ENCODE data around the gene LINC01488.

LINC01488 gene

GRCh38 chr11:69534166-69534530, 52.7 kb downstream of the LINC01488 start:
- no peak for DNase-seq

GRCh38 chr11:69535908-69536307, 54.4 kb downstream of the LINC01488 start:
- DNase-seq, result no peak

- no peak for DNase-seq
Observed at GRCh38 chr11:69536406-69536805, 54.9 kb downstream of the LINC01488 start.

- no peak for DNase-seq
Observed at GRCh38 chr11:69537126-69537525, 55.7 kb downstream of the LINC01488 start.

GRCh38 chr11:69537855-69538640, 56.6 kb downstream of the LINC01488 start:
- DNase-seq, result no peak

- DNase-seq, result no peak
Observed at GRCh38 chr11:69538854-69539253, 57.4 kb downstream of the LINC01488 start.

- DNase-seq, result no peak
Observed at GRCh38 chr11:69539416-69540117, 58.1 kb downstream of the LINC01488 start.

GRCh38 chr11:69540118-69541000, 58.9 kb downstream of the LINC01488 start:
- DNase-seq, result no peak

GRCh38 chr11:69541001-69541285, 59.5 kb downstream of the LINC01488 start:
- DNase-seq, result no peak

GRCh38 chr11:69541501-69542313, 60.2 kb downstream of the LINC01488 start:
- no peak for DNase-seq

- DNase-seq, result no peak
Observed at GRCh38 chr11:69542314-69543168, 61.1 kb downstream of the LINC01488 start.
